Astrocyte of the hippocampus (primary cell): Measurements from ENCODE around the gene GPRC5D.
A peak's percentile ranks its signal among the peaks of the same experiment; 100 is the strongest.

Experiments
- DNase-seq: peaks from one replicate; pipeline ENCODE4 v3.0.0; 2011; ENCODE audit warnings: low read depth, low spot score

The GPRC5D gene

DNA sequence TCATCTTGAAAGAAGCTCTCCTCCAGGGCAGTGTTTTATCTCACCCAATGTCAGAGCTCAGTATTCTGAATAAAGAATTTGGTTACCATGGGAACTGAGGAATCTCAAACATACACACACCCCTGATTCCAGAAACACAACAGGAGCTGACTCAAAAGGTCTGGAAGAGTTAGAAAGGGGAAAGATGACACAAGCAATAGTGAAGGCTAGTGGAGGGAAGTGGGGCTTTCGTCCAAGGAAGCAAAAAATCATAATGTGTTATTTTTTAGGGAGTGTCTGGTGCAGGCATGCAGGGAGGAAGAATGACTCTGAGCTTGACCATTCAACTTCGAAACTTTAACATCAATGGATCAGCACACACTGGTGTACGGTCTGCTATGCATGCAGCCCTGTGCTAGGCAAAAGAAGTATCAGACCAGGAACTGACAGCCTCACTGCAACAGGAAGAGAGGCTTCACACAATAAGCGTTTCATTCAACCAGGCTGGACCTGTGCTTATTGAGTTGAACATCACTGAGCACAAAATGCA is 27.8 kb upstream of the GPRC5D start:
- DNase-seq, result peak; percentile 88

GRCh38 chr12:12979126-12979525 is 27.2 kb upstream of the GPRC5D start:
- DNase-seq, result no peak

DNA sequence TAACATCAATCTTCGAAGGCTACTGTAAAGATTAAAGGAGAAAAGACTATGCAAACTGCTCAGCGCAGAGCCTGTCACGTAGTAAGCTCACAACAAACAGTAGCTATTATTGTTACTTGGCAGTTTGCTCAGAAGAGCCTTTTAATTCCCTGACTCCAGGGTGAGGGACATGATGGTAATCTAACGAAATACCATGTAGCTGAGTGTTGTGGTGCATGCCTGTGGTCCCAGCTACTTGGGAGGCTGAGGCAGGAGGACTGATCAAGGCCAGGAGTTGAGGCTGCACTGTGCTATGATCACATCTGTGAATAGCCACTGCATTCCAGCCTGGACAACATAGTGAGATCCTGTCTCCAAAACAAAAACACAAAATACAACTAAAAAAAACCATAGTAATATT is 25.3 kb upstream of the GPRC5D start:
- DNase-seq, result no peak

- DNase-seq, result peak; percentile 89
Observed at GRCh38 chr12:12976366-12976765, 24.4 kb upstream of the GPRC5D start.

DNA sequence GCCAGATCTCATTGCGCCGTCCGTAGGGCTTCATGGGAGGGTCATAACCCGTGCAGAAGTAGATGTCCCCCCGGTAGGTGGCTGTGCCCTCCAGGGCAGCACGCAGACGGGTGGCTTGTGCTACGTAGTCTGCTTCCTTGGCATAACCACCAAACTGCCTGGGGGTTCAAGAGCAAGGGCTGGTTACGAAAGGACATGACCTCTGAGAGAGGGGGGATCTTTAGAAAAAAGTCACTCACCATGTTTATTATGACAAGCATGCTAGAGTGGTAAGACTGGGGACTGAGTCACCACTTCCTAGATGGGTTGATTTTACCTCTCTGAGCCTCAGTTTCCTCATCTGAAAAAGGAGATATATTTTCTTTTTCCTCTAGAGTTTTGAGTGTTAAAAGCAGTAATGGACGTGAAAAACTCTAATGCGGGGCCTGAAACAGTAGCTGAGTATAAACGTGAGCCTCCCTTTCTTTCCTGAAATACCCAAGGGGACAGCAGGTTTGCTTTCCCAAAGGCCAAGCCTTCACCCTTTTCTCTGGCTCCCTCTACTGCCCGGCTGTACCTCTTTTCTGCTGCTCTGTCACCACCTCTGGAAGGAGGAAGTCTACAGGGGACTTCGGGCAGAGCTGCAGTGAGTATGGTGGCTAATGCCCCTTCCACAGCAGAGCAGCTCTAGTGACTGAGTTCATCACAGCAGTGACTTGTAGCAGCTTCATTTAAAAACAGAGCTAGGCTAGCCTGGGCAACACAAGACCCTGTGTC is 23.5 kb upstream of the GPRC5D start:
- peak; percentile 65 for DNase-seq

- DNase-seq, result no peak
Observed at GRCh38 chr12:12974211-12974610, 22.2 kb upstream of the GPRC5D start.

DNA sequence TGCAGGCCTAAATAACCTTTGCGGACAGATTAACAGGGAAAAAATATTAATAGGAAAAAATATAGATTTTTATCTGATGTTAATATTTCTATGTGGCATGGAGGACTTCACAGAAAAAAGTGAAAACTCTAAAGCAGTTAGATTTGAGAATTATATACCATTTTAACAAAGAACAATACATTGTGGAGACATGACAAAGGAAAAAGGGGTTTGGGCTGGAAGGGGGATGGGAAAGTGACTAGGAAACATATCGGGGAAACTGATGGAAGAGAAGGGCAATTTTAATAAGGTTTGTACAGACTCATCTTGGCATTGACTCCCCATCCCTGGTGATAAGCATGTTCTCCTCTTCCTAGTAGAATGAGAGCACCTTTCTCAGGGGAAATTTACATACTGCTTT is 21.0 kb upstream of the GPRC5D start:
- DNase-seq, result no peak

GRCh38 chr12:12965836-12966235 is 13.9 kb upstream of the GPRC5D start:
- DNase-seq, result no peak

DNA sequence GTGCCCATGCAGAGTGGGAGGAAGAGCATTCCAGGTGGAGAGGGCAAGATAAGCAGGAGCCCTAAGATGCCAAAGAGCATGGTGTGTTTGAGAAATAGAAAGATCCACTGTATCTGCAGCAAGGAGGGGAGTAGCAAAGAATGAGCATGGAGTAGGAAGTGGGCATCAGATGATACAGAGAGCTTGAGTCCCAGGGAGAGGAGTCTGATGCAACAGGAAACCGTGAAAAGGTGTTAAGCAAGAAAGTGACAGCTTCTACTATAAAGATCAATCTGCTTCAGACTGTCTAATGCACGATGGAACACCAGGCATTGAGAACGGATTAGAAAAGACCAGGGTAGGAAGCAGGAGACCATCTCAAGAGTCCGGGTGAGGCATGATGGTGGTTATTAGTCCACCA is 12.3 kb upstream of the GPRC5D start:
- DNase-seq, result no peak

- DNase-seq, result no peak
Observed at GRCh38 chr12:12960639-12961209, 8.8 kb upstream of the GPRC5D start.

- DNase-seq, result no peak
Observed at GRCh38 chr12:12958886-12959285, 6.9 kb upstream of the GPRC5D start.

GRCh38 chr12:12954878-12955625 is 3.1 kb upstream of the GPRC5D start:
- DNase-seq, result no peak

- DNase-seq, result no peak
Observed at GRCh38 chr12:12954356-12954755, 2.4 kb upstream of the GPRC5D start.

- no peak for DNase-seq
Observed at GRCh38 chr12:12951504-12951903, 466 bp downstream of the GPRC5D start.

GRCh38 chr12:12947902-12948301 is 4.1 kb downstream of the GPRC5D start:
- no peak for DNase-seq

GRCh38 chr12:12946686-12947355 is 5.1 kb downstream of the GPRC5D start:
- peak; percentile 38 for DNase-seq

- no peak for DNase-seq
Observed at GRCh38 chr12:12945591-12945990, 6.4 kb downstream of the GPRC5D start.

- no peak for DNase-seq
Observed at GRCh38 chr12:12943586-12944260, 8.2 kb downstream of the GPRC5D start.

DNA sequence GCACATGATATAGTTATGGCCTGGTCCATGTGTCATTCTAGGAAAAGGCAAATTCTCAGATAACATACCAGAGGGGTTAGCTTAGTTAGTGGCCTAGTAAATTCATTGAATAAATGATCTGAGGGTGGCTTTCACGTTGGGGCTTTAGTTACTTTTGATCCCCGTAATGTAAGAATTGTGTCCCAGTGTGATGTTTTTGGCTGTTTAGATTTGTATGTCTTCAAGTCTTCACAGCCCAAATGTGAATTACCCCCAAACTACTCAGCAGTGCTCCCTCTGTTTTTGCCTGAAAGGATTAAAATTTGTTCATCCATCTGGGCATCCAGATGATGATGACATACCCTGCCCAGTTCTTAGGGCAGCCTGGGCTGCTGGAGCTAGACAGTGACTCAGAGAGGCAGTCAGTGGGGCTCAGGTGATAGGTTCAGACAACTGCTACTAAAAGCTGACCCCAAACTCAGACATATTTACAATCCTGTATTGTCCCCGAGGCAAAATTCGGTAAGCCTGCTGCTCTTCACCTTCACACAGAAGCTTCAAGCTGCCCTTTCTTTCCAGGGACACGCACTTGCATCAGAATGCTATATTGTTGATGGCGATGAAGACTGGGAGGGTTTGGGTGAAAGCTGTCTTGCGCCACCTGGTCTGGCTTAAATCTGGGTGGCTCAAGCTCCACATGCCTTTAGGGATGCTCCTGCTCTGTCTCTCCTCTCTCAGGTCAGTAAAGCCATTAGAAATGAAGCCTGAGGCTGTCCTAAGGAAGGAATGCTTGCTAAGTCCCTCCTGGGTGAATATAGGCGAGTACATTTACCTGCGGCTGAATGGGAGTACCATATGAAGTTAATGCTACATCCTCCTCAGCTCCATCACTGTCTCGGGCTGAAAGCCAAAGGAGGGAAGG is 10.3 kb downstream of the GPRC5D start:
- DNase-seq, result no peak

DNA sequence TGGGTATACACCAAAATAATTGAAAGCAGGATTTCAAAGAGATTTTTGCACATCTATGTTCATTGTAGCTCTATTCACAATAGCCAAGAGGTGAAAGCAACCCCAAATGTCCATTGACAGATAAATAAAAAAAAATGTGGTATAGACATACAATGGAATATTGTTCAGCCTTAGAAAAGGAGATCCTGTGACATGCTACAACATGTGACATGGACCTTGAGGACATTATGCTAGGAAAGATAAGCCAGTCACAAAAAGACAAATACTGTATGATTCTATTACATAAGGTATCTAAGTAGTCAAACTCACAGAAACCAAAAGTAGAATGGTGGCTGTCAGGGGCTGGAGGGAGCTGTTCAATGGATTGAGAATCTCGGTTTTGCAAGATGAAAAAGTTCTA is 12.1 kb downstream of the GPRC5D start:
- DNase-seq, result no peak
